Measurements from ENCODE around the gene HDAC4.

Gene HDAC4

DNA sequence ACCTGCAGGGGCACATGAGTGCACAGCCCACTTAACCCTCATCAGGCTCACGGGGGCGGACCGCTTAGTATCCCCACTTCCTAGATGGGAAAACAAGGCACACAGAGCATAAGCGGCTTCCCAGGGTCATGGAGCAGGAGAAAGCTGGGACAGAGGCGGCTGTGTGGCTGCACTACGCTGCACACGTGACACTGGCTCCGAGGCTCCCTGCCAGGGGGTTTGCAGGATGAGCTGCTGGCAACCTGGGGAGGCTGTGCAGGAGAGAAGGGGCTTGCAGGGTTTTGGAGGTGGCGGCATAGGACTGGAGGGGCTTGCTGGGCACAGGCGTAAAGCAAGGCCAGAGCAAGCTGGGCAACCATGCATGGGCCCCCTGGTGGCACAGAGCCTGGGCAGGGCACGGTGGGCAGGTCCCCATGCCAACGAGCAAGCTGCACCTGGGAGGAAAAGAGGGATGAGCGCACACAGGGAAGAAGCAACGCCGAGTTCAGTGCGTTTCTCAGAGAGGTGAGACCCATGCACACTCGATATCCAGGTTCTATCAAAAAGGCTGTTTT is 268.6 kb downstream of the HDAC4 start:
- H3K4me1 ChIP-seq (ENCODE audit: insufficient read depth, low read length): no peaks in the 10 kb centered on the region
- H3K9me3 ChIP-seq (ENCODE audit: insufficient read depth, low read depth, low read length): no peaks in the 10 kb centered on the region
- no peak overlapping the region for H3K4me3 ChIP-seq (ENCODE audit: low read length)
- peaks cover 57% of the 10 kb centered on the region for H3K36me3 ChIP-seq (ENCODE audit: insufficient read depth, low read length)
- H3K9ac ChIP-seq (ENCODE audit: low read depth, low read length): no peak overlapping the region
- 95% methylated on average over 17 of the region's 17 CpGs for WGBS
- no peak overlapping the region for H3K27ac ChIP-seq (ENCODE audit: low read depth, low read length)
- H3K27me3 ChIP-seq (ENCODE audit: insufficient read depth, low read length): no peaks in the 10 kb centered on the region

DNA sequence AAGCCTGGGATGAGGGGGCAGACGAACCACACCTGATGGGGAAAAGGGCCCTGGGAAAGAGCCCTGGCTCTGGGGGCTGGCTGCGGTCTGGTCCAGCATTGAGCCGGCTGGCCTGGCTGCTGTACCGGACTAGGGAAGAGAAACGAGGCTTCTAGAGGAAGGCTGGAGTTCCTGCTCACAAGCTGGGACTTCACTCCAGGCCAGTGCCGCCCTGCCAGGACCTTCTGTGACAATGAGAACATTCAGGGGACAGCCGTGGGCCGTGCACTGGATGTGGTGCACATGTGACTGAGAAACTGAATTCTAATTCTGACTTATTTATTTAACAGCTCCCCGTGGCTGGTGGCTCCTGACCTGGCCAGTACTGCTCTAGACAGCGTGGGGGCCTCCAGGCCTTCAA is 269.3 kb downstream of the HDAC4 start:
- Histone ChIP-seq H3K9ac (ENCODE audit: low read depth, low read length) (no peak overlapping the region), H3K9me3 (ENCODE audit: insufficient read depth, low read depth, low read length) (no peaks in the 10 kb centered on the region), H3K36me3 (ENCODE audit: insufficient read depth, low read length) (peaks cover 63% of the 10 kb centered on the region), H3K27me3 (ENCODE audit: insufficient read depth, low read length) (no peaks in the 10 kb centered on the region), H3K27ac (ENCODE audit: low read depth, low read length) (no peak overlapping the region), H3K4me1 (ENCODE audit: insufficient read depth, low read length) (no peaks in the 10 kb centered on the region), H3K4me3 (ENCODE audit: low read length) (no peak overlapping the region)
- WGBS: 95% methylated on average over 10 of the region's 10 CpGs

DNA sequence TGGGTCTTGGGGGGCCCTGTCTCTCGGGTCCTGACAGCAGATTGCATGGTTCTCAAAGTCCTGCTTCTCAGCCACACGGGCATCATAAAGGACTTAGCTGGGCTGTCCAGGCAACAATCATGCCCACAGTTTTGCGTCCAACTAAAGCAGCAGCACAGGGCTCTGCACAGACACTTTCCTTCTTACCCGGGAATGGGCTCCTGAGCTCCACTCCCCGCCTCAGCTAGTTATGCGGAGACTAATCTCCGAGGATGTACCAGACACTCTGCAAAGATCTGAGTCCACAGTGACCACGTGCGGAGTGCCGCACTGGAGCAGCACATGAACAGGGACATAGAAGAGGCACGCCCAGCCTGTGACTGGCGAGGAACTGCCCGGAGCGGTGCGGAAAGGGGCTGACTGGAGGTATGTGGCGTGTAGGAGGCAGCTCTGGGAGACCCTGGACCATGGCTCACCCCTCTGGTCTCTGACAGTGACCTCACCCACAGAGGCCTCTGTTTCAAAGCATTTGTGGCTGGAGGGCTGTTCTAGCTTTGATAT is 270.0 kb downstream of the HDAC4 start:
- WGBS: 96% methylated on average over 16 of the region's 16 CpGs

DNA sequence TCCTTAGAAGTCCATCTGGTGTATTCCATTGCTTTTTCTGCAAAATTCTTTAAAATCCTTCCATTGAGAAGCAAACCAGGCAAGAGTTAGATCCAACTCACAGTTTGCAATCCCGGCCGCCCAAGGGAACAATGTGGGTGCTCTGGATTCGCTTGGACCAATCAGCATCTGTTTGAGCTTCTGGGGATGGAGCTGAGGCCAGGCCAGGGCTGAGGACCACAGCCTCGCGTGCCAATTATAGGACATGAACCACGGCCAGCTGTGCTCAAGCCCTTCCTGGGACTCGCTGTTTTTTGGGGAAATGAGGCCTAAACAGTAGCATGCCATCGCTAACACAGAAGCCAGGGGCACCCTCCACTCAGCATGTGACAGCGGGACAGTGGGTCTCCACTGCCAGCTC is 270.8 kb downstream of the HDAC4 start:
- 96% methylated on average over 9 of the region's 9 CpGs for WGBS
- peaks cover 62% of the 10 kb centered on the region for H3K36me3 ChIP-seq (ENCODE audit: insufficient read depth, low read length)

More for the DNA sequence above, 270.0 kb downstream of the HDAC4 start:
- Histone ChIP-seq H3K4me1 (ENCODE audit: insufficient read depth, low read length) (no peaks in the 10 kb centered on the region), H3K36me3 (ENCODE audit: insufficient read depth, low read length) (peaks cover 62% of the 10 kb centered on the region), H3K4me3 (ENCODE audit: low read length) (no peak overlapping the region), H3K9ac (ENCODE audit: low read depth, low read length) (no peak overlapping the region), H3K27me3 (ENCODE audit: insufficient read depth, low read length) (no peaks in the 10 kb centered on the region), H3K27ac (ENCODE audit: low read depth, low read length) (no peak overlapping the region), H3K9me3 (ENCODE audit: insufficient read depth, low read depth, low read length) (no peaks in the 10 kb centered on the region)

DNA sequence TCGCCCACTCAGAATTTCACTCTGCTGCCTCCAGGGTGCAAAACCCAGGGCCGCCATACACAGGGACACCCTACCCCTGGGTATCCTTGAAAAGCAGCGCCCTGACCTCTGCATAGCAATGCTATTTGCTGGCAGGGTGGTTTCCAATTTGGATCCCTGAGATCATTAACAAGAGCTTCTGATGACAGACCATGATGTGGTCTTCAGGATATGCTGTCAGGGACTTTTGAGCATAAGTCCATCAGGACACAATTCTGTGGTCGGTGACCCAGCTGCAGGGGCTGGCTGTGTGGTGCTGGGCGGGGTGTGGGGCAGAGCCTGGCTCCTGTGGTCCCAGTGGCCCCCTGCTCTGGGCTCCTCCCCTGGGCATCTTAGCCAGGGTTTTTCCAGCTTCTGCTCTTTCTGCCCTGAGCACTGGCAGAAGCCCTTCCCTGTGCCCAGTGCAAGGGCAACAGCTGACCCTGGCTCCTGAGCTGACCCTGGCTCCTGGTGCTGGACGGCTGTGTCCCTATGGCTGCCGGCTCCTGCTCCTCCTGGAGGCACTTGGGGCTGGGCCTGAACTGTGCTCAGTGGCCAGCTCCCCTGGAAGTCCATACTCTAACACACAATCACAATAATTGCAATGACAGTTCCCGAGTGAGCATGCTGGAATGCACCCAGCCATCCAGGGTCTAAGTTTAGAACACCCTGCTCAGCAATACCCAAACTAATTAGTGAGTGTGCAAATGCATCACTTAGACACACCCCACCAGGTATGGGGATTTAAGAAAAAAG is 271.5 kb downstream of the HDAC4 start:
- Histone ChIP-seq H3K9me3 (ENCODE audit: insufficient read depth, low read depth, low read length) (peaks cover 5% of the 10 kb centered on the region; the same call in 1 of the 2 replicates), H3K36me3 (ENCODE audit: insufficient read depth, low read length) (peaks cover 63% of the 10 kb centered on the region), H3K27me3 (ENCODE audit: insufficient read depth, low read length) (no peaks in the 10 kb centered on the region), H3K4me3 (ENCODE audit: low read length) (no peak overlapping the region), H3K27ac (ENCODE audit: low read depth, low read length) (no peak overlapping the region), H3K9ac (ENCODE audit: low read depth, low read length) (no peak overlapping the region), H3K4me1 (ENCODE audit: insufficient read depth, low read length) (no peaks in the 10 kb centered on the region)
- 96% methylated on average over 8 of the region's 8 CpGs for WGBS

More for the DNA sequence above, 270.8 kb downstream of the HDAC4 start:
- no peak overlapping the region for H3K27ac ChIP-seq (ENCODE audit: low read depth, low read length)
- no peak overlapping the region for H3K4me3 ChIP-seq (ENCODE audit: low read length)
- no peaks in the 10 kb centered on the region for H3K4me1 ChIP-seq (ENCODE audit: insufficient read depth, low read length)
- no peaks in the 10 kb centered on the region for H3K9me3 ChIP-seq (ENCODE audit: insufficient read depth, low read depth, low read length)
- H3K27me3 ChIP-seq (ENCODE audit: insufficient read depth, low read length): no peaks in the 10 kb centered on the region
- H3K9ac ChIP-seq (ENCODE audit: low read depth, low read length): no peak overlapping the region

DNA sequence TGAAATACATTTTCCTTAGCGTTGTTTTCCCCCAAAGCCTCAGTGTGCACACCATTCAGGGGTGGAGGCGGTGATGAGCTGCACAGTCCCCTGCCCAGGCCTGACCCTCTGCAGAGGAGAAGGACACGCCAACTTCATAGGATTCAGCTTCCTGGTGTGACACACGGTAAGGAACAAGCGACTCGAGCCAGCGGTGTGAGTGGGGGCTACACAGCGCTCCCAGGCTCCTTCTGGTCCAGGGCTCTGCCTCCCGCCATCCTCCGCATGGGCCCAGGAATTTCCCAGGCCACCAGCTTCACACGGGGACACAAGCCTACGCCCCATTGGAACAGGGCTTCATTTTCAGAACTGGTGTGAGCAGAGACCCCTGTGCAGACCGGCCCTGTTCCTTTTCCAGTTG is 272.1 kb downstream of the HDAC4 start:
- H3K9me3 ChIP-seq (ENCODE audit: insufficient read depth, low read depth, low read length): peaks cover 5% of the 10 kb centered on the region; the same call in 1 of the 2 replicates
- no peak overlapping the region for H3K27ac ChIP-seq (ENCODE audit: low read depth, low read length)
- H3K9ac ChIP-seq (ENCODE audit: low read depth, low read length): no peak overlapping the region
- 89% methylated on average over 13 of the region's 13 CpGs for WGBS
- peaks cover 59% of the 10 kb centered on the region for H3K36me3 ChIP-seq (ENCODE audit: insufficient read depth, low read length)
- no peaks in the 10 kb centered on the region for H3K27me3 ChIP-seq (ENCODE audit: insufficient read depth, low read length)
- H3K4me1 ChIP-seq (ENCODE audit: insufficient read depth, low read length): no peaks in the 10 kb centered on the region
- no peak overlapping the region for H3K4me3 ChIP-seq (ENCODE audit: low read length)

DNA sequence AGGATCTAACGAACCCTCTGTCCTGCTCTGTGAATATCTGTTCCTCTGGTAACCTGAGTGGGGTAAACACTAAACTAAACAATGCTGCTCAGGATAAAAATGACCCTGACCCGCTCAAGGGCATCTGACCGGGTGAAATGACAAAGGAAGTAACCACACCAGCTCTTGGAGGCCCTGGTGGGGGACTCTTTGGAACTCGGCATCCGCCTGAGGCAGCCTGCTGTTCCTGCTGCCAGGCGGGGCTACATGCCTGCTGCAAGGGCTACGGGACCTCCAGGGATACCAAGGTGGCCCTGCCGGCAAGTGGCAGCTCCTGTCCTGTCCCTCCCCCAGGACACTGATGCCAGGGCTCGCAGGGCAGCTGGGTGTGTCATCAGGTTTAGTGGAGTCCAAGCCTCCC is 273.3 kb downstream of the HDAC4 start:
- 96% methylated on average over 9 of the region's 9 CpGs for WGBS
- Histone ChIP-seq H3K27ac (ENCODE audit: low read depth, low read length) (no peak overlapping the region), H3K36me3 (ENCODE audit: insufficient read depth, low read length) (peaks cover 52% of the 10 kb centered on the region)

DNA sequence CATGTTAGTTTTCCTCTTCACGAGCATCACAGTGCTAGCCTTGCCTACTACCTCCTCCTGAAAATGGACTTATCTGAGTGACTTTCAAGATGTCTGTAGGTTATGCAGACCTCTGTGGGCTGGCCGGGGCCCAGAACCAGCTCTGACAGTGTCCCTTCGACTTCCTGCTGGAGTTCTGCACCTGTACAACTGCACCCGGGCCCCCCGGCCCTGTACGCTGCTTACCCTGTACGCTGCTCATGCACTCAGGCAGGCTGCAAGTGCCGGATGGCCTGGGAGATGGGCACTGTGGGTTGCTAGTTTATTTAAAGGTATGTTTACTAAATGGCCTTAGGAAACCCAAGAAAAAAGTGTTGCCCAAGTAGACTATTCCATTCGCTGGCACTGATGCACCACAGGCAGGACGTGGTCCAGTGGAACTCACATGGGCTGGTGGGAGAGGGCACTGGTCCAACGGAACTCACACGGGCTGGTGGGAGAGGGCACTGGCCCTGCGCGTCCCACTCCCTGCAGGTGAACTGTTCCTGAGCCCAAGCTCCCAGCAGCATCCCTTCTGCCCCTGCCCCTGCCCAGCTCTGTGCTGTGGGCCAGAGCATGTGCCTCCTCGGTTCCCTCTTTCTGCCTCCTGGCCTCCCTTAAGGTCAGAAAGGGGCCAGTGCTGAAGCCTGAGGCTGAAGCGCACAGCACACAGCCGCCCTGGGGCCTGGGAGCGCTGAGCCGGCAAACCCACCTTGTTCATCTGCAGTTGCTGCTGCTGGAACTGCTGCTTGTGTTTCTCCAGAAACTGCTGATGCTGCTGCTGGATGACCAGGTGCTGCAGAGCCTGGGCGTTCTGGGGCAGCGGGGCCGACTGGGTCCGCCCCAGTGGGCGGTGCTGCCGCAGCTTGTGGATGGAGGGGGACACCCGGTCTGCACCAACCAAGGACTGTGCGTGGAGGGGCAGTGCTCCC is 274.8 kb downstream of the HDAC4 start:
- 96% methylated on average over 27 of the region's 27 CpGs for WGBS
- H3K9me3 ChIP-seq (ENCODE audit: insufficient read depth, low read depth, low read length): peaks cover 5% of the 10 kb centered on the region; the same call in 1 of the 2 replicates
- no peaks in the 10 kb centered on the region for H3K27me3 ChIP-seq (ENCODE audit: insufficient read depth, low read length)
- H3K9ac ChIP-seq (ENCODE audit: low read depth, low read length): no peak overlapping the region
- H3K4me3 ChIP-seq (ENCODE audit: low read length): no peak overlapping the region
- no peaks in the 10 kb centered on the region for H3K4me1 ChIP-seq (ENCODE audit: insufficient read depth, low read length)
- H3K27ac ChIP-seq (ENCODE audit: low read depth, low read length): no peak overlapping the region
- peaks cover 46% of the 10 kb centered on the region for H3K36me3 ChIP-seq (ENCODE audit: insufficient read depth, low read length)

More for the DNA sequence above, 273.3 kb downstream of the HDAC4 start:
- no peaks in the 10 kb centered on the region for H3K27me3 ChIP-seq (ENCODE audit: insufficient read depth, low read length)
- no peak overlapping the region for H3K4me3 ChIP-seq (ENCODE audit: low read length)
- peaks cover 5% of the 10 kb centered on the region; the same call in 1 of the 2 replicates for H3K9me3 ChIP-seq (ENCODE audit: insufficient read depth, low read depth, low read length)
- H3K9ac ChIP-seq (ENCODE audit: low read depth, low read length): no peak overlapping the region
- H3K4me1 ChIP-seq (ENCODE audit: insufficient read depth, low read length): no peaks in the 10 kb centered on the region

DNA sequence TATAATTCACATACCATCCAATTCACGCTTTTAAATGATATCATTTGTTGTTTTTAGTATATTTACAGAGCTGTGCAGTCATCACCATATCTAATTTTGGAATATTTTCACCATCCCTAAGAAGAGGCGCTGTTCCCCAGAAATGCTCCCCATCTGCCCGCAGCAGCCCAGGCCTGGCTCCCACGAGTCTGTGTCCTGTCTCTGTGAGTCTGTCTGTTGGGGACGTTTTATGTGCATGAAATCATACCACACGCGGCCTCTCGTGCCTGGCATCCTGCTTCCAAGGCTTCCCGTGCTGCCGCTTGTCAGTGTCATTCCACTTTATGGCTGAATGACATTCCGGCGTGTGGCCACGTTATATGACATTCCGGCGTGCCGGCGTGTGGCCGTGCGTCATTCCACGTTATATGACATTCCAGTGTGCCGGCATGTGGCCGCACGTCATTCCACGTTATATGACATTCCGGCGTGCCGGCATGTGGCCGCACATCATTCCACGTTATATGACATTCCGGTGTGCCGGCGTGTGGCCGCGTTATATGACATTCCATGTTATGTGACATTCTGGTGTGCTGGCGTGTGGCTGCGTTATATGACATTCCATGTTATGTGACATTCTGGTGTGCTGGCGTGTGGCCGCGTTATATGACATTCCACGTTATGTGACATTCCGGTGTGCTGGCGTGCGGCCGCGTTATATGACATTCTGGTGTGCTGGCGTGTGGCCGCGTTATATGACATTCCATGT is 276.5 kb downstream of the HDAC4 start:
- Histone ChIP-seq H3K36me3 (ENCODE audit: insufficient read depth, low read length) (peaks cover 37% of the 10 kb centered on the region), H3K4me3 (ENCODE audit: low read length) (no peak overlapping the region), H3K9me3 (ENCODE audit: insufficient read depth, low read depth, low read length) (peaks cover 5% of the 10 kb centered on the region; the same call in 1 of the 2 replicates), H3K9ac (ENCODE audit: low read depth, low read length) (no peak overlapping the region), H3K27me3 (ENCODE audit: insufficient read depth, low read length) (no peaks in the 10 kb centered on the region), H3K27ac (ENCODE audit: low read depth, low read length) (no peak overlapping the region), H3K4me1 (ENCODE audit: insufficient read depth, low read length) (no peaks in the 10 kb centered on the region)
- 94% methylated on average over 47 of the region's 48 CpGs for WGBS

DNA sequence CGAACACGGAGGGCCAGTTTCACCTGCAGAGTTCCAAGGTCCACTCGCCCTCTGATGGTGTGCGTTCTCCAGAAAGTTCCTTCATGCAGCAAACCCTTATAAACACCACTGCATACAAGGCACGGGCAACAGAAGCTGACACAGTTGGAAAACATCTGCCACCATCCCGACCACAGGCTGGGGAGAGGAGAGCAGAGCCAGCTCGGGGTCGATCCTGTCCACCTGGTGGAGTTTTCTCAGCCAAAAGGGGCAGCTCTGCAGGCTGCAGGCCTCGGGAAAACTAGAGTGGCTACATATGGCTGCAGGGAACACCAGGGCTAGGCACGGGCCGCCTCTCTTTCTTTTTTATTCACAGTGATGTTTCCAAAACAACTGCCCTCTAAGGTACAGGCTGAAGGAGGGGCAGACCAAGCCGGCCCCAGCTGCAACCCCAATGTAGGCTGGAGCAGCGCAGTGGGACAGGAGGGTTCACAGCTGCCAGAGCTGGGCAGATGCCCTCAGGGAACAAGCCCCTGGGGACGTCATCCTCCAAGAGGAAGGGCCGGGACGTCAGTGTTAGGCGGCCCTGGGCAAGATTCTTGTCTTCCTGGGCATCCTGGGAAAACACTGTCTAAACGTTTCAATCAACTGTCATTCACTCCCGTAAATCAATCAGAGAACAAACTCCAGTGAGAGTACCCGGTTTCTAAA is 278.3 kb downstream of the HDAC4 start:
- no peaks in the 10 kb centered on the region for H3K4me1 ChIP-seq (ENCODE audit: insufficient read depth, low read length)
- no peak overlapping the region for H3K4me3 ChIP-seq (ENCODE audit: low read length)
- no peak overlapping the region for H3K9ac ChIP-seq (ENCODE audit: low read depth, low read length)
- WGBS: 94% methylated on average over 20 of the region's 20 CpGs
- peaks cover 33% of the 10 kb centered on the region for H3K36me3 ChIP-seq (ENCODE audit: insufficient read depth, low read length)
- H3K27me3 ChIP-seq (ENCODE audit: insufficient read depth, low read length): no peaks in the 10 kb centered on the region
- peaks cover 5% of the 10 kb centered on the region; the same call in 1 of the 2 replicates for H3K9me3 ChIP-seq (ENCODE audit: insufficient read depth, low read depth, low read length)
- no peak overlapping the region for H3K27ac ChIP-seq (ENCODE audit: low read depth, low read length)
